GM21367 (cell line): Measurements from ENCODE around the gene HMGCS1.
A peak's percentile ranks its signal among the peaks of the same experiment; 100 is the strongest.
"Not testable (repeated sequence)": the region's sequence is repeated elsewhere in the genome, so short reads cannot be mapped to it uniquely, and the experiment has no call there.

Source experiments
- ATAC-seq: cut with Tn5 transposase; IDR thresholded peaks from one replicate; pipeline ENCODE4 v1.9.1; 2021; ENCODE audit not compliant: unreplicated experiment

HMGCS1 gene

GRCh38 chr5:43313854-43314457 lies 744 bp upstream of the HMGCS1 start:
- no peak for ATAC-seq

GRCh38 chr5:43312699-43313034 lies 545 bp downstream of the HMGCS1 start:
- ATAC-seq = peak; percentile 11

- no peak for ATAC-seq
Observed at GRCh38 chr5:43312076-43312661, 1.0 kb downstream of the HMGCS1 start.

GRCh38 chr5:43309637-43310036 lies 3.6 kb downstream of the HMGCS1 start:
- ATAC-seq = no peak

- no peak for ATAC-seq
Observed at GRCh38 chr5:43309122-43309521, 4.1 kb downstream of the HMGCS1 start.

GRCh38 chr5:43306954-43307353 lies 6.3 kb downstream of the HMGCS1 start:
- not testable (repeated sequence) for ATAC-seq

- peak; percentile 46 for ATAC-seq
Observed at GRCh38 chr5:43305948-43306565, 7.2 kb downstream of the HMGCS1 start.

- ATAC-seq = peak; percentile 50
Observed at GRCh38 chr5:43304525-43304924, 8.7 kb downstream of the HMGCS1 start.

- ATAC-seq = no peak
Observed at GRCh38 chr5:43303242-43303641, 10.0 kb downstream of the HMGCS1 start.

GRCh38 chr5:43302481-43302880 lies 10.7 kb downstream of the HMGCS1 start:
- no peak for ATAC-seq

GRCh38 chr5:43301653-43302091 lies 11.5 kb downstream of the HMGCS1 start:
- no peak for ATAC-seq

GRCh38 chr5:43300112-43300511 lies 13.1 kb downstream of the HMGCS1 start:
- no peak for ATAC-seq

GRCh38 chr5:43298443-43298842 lies 14.8 kb downstream of the HMGCS1 start:
- ATAC-seq = no peak

GRCh38 chr5:43296835-43297234 lies 16.4 kb downstream of the HMGCS1 start:
- no peak for ATAC-seq

- ATAC-seq = no peak
Observed at GRCh38 chr5:43295202-43295601, 18.0 kb downstream of the HMGCS1 start.

- ATAC-seq = no peak
Observed at GRCh38 chr5:43294226-43294625, 19.0 kb downstream of the HMGCS1 start.

- no peak for ATAC-seq
Observed at GRCh38 chr5:43290726-43291125, 22.5 kb downstream of the HMGCS1 start.

GRCh38 chr5:43288269-43288831 lies 24.9 kb downstream of the HMGCS1 start:
- ATAC-seq = no peak

- ATAC-seq = no peak
Observed at GRCh38 chr5:43287493-43287892, 25.7 kb downstream of the HMGCS1 start.

GRCh38 chr5:43286623-43287022 lies 26.6 kb downstream of the HMGCS1 start:
- no peak for ATAC-seq

- no peak for ATAC-seq
Observed at GRCh38 chr5:43281840-43282658, 31.2 kb downstream of the HMGCS1 start.
